GM19324 (cell line): ENCODE data around the gene TYRO3.

ENCODE experiments used
- ATAC-seq: cut with Tn5 transposase; IDR thresholded peaks from one replicate; pipeline ENCODE4 v1.9.1; 2021; ENCODE audit warnings: mild to moderate bottlenecking, moderate library complexity; ENCODE audit not compliant: unreplicated experiment, low FRiP score

Gene TYRO3

DNA sequence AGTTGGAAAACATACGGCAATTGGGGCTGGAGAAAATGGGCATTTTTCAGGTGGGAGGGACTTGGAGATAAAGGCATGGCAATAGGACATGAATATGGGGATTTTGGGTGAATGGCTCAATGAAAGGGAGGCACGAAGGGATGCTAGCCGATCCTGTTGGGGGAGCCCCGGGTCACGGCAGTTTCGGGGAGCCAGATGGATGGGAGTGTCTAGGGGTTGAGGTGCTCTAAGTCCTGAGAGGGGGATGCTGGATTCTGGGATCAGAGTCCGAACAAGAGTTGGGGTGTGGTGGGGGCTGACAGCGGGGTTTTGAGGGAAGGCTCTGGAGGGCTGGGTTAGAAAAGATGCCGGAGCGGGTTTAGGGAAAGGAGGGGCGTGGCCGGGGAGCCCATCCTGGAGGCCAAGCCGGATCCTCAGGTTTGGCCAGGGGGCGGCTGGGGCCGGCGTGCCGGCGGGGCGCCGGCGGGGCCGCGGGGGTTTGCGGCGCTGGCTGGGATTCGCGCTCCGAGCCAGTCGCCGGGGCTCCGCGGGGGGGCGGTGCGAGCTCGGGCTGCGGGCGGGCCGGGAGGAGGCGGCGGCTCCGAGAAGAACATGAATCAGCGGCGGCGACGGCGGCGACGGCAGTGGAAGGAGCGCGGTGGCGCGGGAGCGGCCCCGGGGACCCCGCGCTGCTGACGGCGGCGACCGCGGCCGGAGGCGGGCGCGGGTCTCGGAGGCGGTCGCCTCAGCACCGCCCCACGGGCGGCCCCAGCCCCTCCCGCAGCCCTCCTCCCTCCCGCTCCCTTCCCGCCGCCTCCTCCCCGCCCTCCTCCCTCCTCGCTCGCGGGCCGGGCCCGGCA is at the start of gene TYRO3:
Gene TYRO3, plus strand, starts transcription at position 813 of the 839 bp plus-strand sequence. CDS start 46 bp downstream, outside the sequence.
- ATAC-seq = no peak

- ATAC-seq = no peak
Measured at GRCh38 chr15:41510728-41511127, 48.3 kb upstream of the TYRO3 start.

DNA sequence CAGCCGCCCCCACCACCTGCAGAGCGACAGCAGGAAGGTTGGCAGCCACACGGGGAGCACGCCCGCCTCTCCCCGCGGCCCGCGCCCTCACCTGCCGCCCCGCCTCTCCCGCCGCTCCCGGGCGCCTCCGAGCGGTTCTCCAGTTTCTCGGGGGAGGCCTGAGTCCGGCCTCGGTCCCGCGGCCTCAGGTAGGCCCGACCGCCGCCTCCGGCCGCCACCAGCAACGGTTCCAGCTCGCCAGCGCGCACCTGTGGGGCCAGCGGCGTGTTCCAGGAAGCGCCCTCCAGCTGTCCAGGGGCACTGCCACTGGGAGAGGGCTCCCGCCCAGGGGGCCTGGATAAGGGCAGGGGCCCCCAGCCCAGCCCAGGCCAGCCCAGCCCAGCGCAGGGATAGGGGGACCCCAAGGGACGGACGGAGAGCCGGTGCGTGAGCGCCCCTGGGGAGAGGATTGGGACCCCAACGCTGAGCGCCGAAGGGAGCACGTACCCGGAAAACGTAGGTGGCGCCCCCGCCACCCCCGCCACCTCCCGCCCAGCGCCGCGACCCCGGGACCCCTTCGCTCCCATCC is 47.6 kb upstream of the TYRO3 start:
- ATAC-seq = no peak

- ATAC-seq = no peak
Measured at GRCh38 chr15:41511899-41512369, 47.1 kb upstream of the TYRO3 start.

GRCh38 chr15:41512512-41512939 is 46.5 kb upstream of the TYRO3 start:
- no peak for ATAC-seq

- no peak for ATAC-seq
Measured at GRCh38 chr15:41512940-41513505, 46.0 kb upstream of the TYRO3 start.

DNA sequence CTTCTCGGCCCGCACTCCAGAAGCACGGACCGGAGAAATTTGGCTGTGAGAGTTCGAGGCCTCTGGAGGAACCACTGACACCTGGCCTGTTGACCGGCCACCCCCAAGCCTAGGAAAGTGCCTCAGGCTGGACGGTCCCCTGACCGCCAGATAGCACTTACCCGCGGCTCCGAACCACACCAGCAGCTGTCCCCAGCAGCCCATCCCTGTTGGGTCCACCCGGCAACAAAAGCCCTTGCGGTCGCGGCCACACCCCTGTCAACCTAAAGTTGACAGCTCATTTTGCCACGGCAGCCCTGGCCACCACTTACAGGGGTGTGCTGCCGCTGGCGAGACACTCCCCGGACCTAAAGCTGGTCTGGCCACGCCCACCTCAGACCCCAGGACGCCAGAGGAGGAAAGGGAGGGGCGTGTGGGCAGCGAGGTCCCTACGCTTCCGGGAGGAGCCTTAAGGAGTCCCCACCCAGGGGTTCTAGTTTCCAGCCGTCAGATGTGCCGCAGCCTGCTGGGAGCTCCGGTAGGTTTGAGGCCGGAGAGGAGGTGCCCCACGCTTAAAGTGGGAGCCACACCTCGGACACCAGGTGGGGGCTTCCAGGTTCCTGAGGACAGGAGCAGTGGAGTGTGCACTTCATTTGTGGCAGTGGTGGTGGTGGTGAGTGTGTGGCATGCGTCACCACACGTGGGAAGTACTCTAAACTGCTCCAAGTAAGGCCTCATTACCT is 45.3 kb upstream of the TYRO3 start, which contains the start of gene LTK:
Gene LTK, minus strand, starts transcription at position 322 of the 722 bp plus-strand sequence. Its CDS starts 118 bp downstream, at position 204.
- ATAC-seq = no peak

GRCh38 chr15:41517895-41518449 is 41.0 kb upstream of the TYRO3 start:
- ATAC-seq = no peak

GRCh38 chr15:41520636-41521035 is 38.4 kb upstream of the TYRO3 start:
- ATAC-seq = no peak

- ATAC-seq = no peak
Measured at GRCh38 chr15:41521614-41522013, 37.4 kb upstream of the TYRO3 start.

DNA sequence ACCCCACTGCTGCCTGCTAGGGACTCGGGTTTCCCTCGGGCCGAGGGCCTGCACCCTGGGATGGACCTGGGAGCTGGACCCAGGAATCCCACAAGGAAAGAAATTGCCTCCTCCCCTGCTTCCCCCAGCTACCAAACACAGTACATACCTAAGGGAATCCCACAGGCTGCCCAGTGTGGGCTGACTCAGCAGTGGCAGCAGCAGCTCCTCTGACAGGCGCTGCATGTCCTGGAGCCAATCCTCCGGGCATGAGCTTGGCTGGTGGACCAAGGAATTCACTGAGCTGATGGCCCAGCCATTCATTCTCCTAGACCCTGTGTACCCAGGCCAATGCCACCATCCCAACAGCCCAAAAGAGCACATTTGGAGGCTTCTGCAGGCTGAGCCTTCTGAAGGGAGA is 35.9 kb upstream of the TYRO3 start:
- ATAC-seq = no peak

- ATAC-seq = no peak
Measured at GRCh38 chr15:41530363-41530956, 28.6 kb upstream of the TYRO3 start.

GRCh38 chr15:41535544-41535943 is 23.5 kb upstream of the TYRO3 start:
- ATAC-seq = no peak

- ATAC-seq = no peak
Measured at GRCh38 chr15:41536866-41537265, 22.1 kb upstream of the TYRO3 start.

DNA sequence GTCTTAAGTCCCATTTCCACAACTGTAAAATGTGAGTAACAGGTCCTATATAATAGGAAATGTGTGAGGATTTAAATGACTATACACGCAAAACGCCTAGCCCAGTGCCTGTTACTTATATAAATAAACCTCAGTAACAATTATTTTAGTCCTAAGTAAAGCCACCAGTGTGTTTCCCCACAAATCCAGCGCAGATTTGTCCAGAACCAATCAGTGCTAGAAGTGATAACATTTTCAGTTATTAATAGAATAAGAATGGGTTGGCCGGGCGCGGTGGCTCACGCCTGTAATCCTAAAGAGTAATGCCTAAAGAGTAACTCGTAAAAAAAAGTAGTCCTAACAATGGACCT is 15.5 kb upstream of the TYRO3 start:
- no peak for ATAC-seq

- ATAC-seq = no peak
Measured at GRCh38 chr15:41544650-41545015, 14.4 kb upstream of the TYRO3 start.

DNA sequence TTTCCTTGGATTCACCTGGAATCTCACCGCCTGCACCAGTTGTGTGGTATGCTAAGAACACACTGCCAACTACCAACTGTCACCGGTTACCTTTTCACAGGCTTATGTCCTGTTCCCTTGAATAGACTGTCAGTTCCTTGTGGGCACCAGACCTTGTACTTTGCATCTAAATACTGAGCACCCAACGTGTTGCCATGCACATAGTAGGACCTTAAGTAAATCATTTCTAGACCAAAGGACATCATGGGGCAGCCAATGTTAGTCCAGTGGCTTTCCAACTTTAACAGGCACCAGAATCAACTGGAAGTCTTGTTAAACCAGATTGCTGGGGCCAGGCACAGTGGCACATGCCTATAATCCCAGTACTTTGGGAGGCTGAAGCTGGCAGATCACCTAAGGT is 13.8 kb upstream of the TYRO3 start:
- no peak for ATAC-seq

- no peak for ATAC-seq
Measured at GRCh38 chr15:41546851-41547786, 11.9 kb upstream of the TYRO3 start.

DNA sequence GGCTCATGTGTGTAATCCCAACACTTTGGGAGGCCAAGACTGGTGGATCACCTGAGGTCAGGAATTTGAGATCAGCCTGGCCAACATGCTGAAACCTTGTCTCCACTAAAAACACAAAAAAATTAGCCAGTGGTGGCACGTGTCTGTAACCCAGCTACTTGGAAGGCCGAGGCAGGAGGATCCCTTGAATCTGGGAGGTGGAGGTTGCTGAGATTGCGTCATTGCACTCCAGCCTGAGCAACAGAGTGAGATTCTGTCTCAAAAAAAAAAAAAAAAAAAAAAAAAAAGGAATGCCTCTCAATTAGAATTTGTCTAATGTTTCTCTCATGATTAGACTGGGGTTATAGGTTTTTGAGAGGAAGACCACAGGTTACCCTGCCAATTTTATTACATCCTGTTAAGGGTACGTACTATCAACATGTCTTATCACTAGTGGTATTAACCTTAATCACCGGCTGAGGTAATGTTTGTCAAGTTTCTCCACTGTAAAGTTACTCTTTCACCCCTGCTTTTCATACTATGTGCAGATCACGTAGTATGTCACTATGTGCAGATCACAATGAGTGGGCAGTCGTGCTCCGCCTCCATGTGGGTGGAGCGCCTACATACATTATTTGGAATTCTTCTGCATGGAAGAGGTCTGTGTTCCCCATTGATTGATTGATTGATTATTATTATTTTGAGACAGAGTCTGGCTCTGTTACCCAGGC is 8.8 kb upstream of the TYRO3 start:
- no peak for ATAC-seq
